Suprapubic skin (tissue), 4 donors: ENCODE measurements around the gene RHCE. TPM values are rescaled to one million over a fixed set of nuclear protein-coding genes. Genes with fewer than 3 reads are reported as not detected.
"Not testable (repeated sequence)": the region's sequence is repeated elsewhere in the genome, so short reads cannot be mapped to it uniquely, and the experiment has no call there.

Experiments used
- DNase-seq, 2 donors: peaks; one replicate each; pipeline ENCODE4 v3.0.0-alpha.2; 2019; ENCODE audit warnings: low spot score in 2 of 2
- H3K27ac ChIP-seq: fragments of 200-600 bp; sonication (generic); one replicate; pipeline ENCODE4 v1.5.1; 2019
- H3K27me3 ChIP-seq: fragments of 200-600 bp; sonication (generic); one replicate; pipeline ENCODE4 v1.5.1; 2019
- H3K36me3 ChIP-seq: fragments of 200-600 bp; sonication (generic); one replicate; pipeline ENCODE4 v1.5.1; 2019
- H3K4me1 ChIP-seq: fragments of 200-600 bp; sonication (generic); one replicate; pipeline ENCODE4 v1.5.1; 2019
- H3K4me3 ChIP-seq: fragments of 200-600 bp; sonication (generic); one replicate; pipeline ENCODE4 v1.5.1; 2019; ENCODE audit warnings: mild to moderate bottlenecking
- H3K9me3 ChIP-seq: fragments of 200-600 bp; sonication (generic); one replicate; pipeline ENCODE4 v1.5.1; 2019
- CTCF ChIP-seq, 2 donors: fragments of 200-600 bp in 1 of 2; fragments of 450-650 bp in 1 of 2; sonication (generic) in 1 of 2; IDR thresholded peaks; one replicate each; pipeline ENCODE4 v1.5.1; 2016 to 2019; ENCODE audit warnings: antibody characterized with exemption in 2 of 2, mild to moderate bottlenecking in 1 of 2, moderate library complexity in 1 of 2
- EP300 ChIP-seq: sonication (generic); formaldehyde crosslinking; IDR thresholded peaks from one replicate; pipeline ENCODE4 v1.6.1; 2017; ENCODE audit warnings: antibody characterized with exemption
- POLR2A ChIP-seq, 2 donors: fragments of 450-650 bp; IDR thresholded peaks; one replicate each; pipeline ENCODE4 v1.6.1; 2017; ENCODE audit warnings: antibody characterized with exemption in 2 of 2, mild to moderate bottlenecking in 2 of 2, moderate library complexity in 2 of 2
- POLR2AphosphoS5 ChIP-seq, 3 donors: sonication (generic); formaldehyde crosslinking; IDR thresholded peaks; one replicate each; pipeline ENCODE4 v1.6.1; 2017; ENCODE audit warnings: antibody characterized with exemption in 3 of 3
- WGBS: methylation state at CpG from one replicate; pipeline ENCODE4 v1.1.5; 2018; 5-methylcytosine and 5-hydroxymethylcytosine counted together
- total RNA-seq, 4 donors: library from RNA; depleted of rRNA; stranded (reverse); fragments of >200 nt; gene quantifications; one replicate each; pipeline ENCODE4 v1.1.0, GENCODE V29; 2016

Gene RHCE
- total RNA-seq, 4 donors from 2014 or later = 0.34 to 1.1 (median 0.56) TPM; not detected in 1

GRCh38 chr1:25343872-25344271 lies 76.8 kb downstream of the RHCE start:
- WGBS = 25% methylated on average over 4 of the region's 4 CpGs
- no peak overlapping the region for H3K27ac ChIP-seq
- peaks cover 34% of the 10 kb centered on the region for H3K36me3 ChIP-seq
- H3K4me3 ChIP-seq = no peak overlapping the region
- TF ChIP-seq POLR2A (IDR thresholded peaks at IDR 0.05) = no peak
- no peak for TF ChIP-seq POLR2AphosphoS5 (IDR thresholded peaks at IDR 0.05)
- no peak for TF ChIP-seq CTCF (IDR thresholded peaks at IDR 0.05)
- no peak for TF ChIP-seq EP300
- H3K4me1 ChIP-seq = peaks cover 40% of the 10 kb centered on the region
- H3K9me3 ChIP-seq = no peaks in the 10 kb centered on the region
- DNase-seq = no peak
- H3K27me3 ChIP-seq = no peaks in the 10 kb centered on the region

GRCh38 chr1:25342846-25343245 lies 77.8 kb downstream of the RHCE start:
- Histone ChIP-seq H3K4me1 (peaks cover 40% of the 10 kb centered on the region), H3K4me3 (no peak overlapping the region), H3K27ac (no peak overlapping the region), H3K27me3 (no peaks in the 10 kb centered on the region), H3K9me3 (no peaks in the 10 kb centered on the region), H3K36me3 (peaks cover 28% of the 10 kb centered on the region)
- DNase-seq = no peak
- 92% methylated on average over 1 of the region's 1 CpG for WGBS
- TF ChIP-seq CTCF (IDR thresholded peaks at IDR 0.05) = no peak

GRCh38 chr1:25341746-25342145 lies 78.9 kb downstream of the RHCE start:
- H3K9me3 ChIP-seq = no peaks in the 10 kb centered on the region
- no peak overlapping the region for H3K4me3 ChIP-seq
- TF ChIP-seq POLR2A (IDR thresholded peaks at IDR 0.05) (no peak), CTCF (IDR thresholded peaks at IDR 0.05) (no peak), POLR2AphosphoS5 (IDR thresholded peaks at IDR 0.05) (no peak), EP300 (no peak)
- DNase-seq = no peak
- H3K27ac ChIP-seq = no peak overlapping the region
- no peaks in the 10 kb centered on the region for H3K27me3 ChIP-seq
- peaks cover 36% of the 10 kb centered on the region for H3K4me1 ChIP-seq
- H3K36me3 ChIP-seq = peaks cover 19% of the 10 kb centered on the region
- WGBS = 78% methylated on average over 6 of the region's 6 CpGs

GRCh38 chr1:25338986-25339385 lies 81.6 kb downstream of the RHCE start:
- Histone ChIP-seq H3K4me1 (peaks cover 36% of the 10 kb centered on the region), H3K9me3 (no peaks in the 10 kb centered on the region), H3K27me3 (no peaks in the 10 kb centered on the region), H3K27ac (peak overlapping the region; percentile 95), H3K4me3 (peak overlapping the region; percentile 72), H3K36me3 (peaks cover 7% of the 10 kb centered on the region)
- TF ChIP-seq CTCF (IDR thresholded peaks at IDR 0.05) = no peak
- no peak for TF ChIP-seq EP300
- no peak for TF ChIP-seq POLR2A (IDR thresholded peaks at IDR 0.05)
- TF ChIP-seq POLR2AphosphoS5 (IDR thresholded peaks at IDR 0.05) = no peak
- DNase-seq = no peak
- WGBS = under 1% methylated on average over 6 of the region's 6 CpGs

GRCh38 chr1:25338188-25338981 lies 82.2 kb downstream of the RHCE start, which contains the start of gene TMEM50A:
TMEM50A (plus strand) TSS chr1:25338334; CDS start chr1:25340487, 2,153 bp downstream.
- H3K36me3 ChIP-seq = peaks cover 3% of the 10 kb centered on the region
- peaks cover 31% of the 10 kb centered on the region for H3K4me1 ChIP-seq
- no peaks in the 10 kb centered on the region for H3K27me3 ChIP-seq
- peak within 1 kb of the TSS; percentile 95 for H3K27ac ChIP-seq
- DNase-seq = peak; percentile 92 to 93
- TF ChIP-seq POLR2AphosphoS5 (IDR thresholded peaks at IDR 0.05) (peak in 2 of 3 donors; percentile 57 to 78), EP300 (no peak), POLR2A (IDR thresholded peaks at IDR 0.05) (peak in 1 of 2 donors; percentile 87)
- no peaks in the 10 kb centered on the region for H3K9me3 ChIP-seq
- under 1% methylated on average over 41 of the region's 75 CpGs for WGBS
- H3K4me3 ChIP-seq = peak within 1 kb of the TSS; percentile 72

GRCh38 chr1:25337483-25338187 lies 83.0 kb downstream of the RHCE start:
- not testable (repeated sequence) for H3K27me3 ChIP-seq, DNase-seq, H3K9me3 ChIP-seq, H3K36me3 ChIP-seq
- peak overlapping the region; percentile 95 for H3K27ac ChIP-seq
- peaks cover 31% of the 10 kb centered on the region for H3K4me1 ChIP-seq
- no CpG with 5 or more reads among the region's 39 CpGs for WGBS
- H3K4me3 ChIP-seq = peak overlapping the region; percentile 72

GRCh38 chr1:25336922-25337354 lies 83.7 kb downstream of the RHCE start:
- H3K27me3 ChIP-seq, H3K36me3 ChIP-seq, H3K9me3 ChIP-seq, DNase-seq, H3K27ac ChIP-seq: not testable (repeated sequence)
- Histone ChIP-seq H3K4me1 (peaks cover 31% of the 10 kb centered on the region), H3K4me3 (peak overlapping the region; percentile 72)
- 0% methylated on average over 8 of the region's 29 CpGs for WGBS

GRCh38 chr1:25329950-25330349 lies 90.7 kb downstream of the RHCE start:
- WGBS = 55% methylated on average over 5 of the region's 5 CpGs
- H3K27ac ChIP-seq = peak overlapping the region; percentile 14
- not testable (repeated sequence) for H3K9me3 ChIP-seq, H3K4me3 ChIP-seq, H3K36me3 ChIP-seq, H3K27me3 ChIP-seq, DNase-seq
- peaks cover 16% of the 10 kb centered on the region for H3K4me1 ChIP-seq

GRCh38 chr1:25329336-25329735 lies 91.3 kb downstream of the RHCE start:
- 79% methylated on average over 5 of the region's 5 CpGs for WGBS
- peaks cover 12% of the 10 kb centered on the region for H3K4me1 ChIP-seq
- H3K27me3 ChIP-seq, H3K36me3 ChIP-seq, H3K27ac ChIP-seq, H3K9me3 ChIP-seq, DNase-seq, H3K4me3 ChIP-seq: not testable (repeated sequence)
